ENCODE data around the gene ZNF469.

The ZNF469 gene

DNA sequence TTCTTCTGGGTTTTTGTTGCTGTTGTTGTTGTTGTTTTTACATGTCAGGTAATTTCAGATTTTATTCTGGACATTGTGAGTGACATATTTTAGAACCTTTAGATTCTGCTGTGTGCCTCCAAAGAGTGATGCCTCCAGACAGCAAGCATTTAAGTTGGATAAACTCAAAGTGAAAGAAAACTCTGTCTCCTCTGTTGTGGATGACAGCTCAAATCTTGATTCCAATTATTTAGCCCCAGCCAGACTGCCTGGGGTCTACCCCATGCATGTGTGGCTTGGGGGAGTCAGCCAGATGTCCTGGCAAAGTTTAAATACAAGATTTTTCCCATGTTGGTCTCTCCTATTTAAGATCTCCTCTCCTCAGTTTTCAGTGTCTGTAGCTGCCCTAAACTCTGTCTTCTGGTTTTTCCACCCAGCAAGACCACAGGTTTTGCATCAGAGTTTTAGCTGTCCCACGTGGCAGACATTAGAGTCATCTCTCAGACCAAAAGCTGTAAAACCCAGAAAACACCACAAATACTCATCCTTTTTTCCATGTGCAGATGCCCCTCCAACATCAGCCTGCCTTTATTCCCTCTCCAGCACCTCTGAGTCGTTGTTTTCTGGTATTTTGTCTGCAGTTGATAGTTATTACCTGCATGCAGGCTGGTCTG lies 19.4 kb upstream of the ZNF469 start:
- DNase-seq, result no peak

DNA sequence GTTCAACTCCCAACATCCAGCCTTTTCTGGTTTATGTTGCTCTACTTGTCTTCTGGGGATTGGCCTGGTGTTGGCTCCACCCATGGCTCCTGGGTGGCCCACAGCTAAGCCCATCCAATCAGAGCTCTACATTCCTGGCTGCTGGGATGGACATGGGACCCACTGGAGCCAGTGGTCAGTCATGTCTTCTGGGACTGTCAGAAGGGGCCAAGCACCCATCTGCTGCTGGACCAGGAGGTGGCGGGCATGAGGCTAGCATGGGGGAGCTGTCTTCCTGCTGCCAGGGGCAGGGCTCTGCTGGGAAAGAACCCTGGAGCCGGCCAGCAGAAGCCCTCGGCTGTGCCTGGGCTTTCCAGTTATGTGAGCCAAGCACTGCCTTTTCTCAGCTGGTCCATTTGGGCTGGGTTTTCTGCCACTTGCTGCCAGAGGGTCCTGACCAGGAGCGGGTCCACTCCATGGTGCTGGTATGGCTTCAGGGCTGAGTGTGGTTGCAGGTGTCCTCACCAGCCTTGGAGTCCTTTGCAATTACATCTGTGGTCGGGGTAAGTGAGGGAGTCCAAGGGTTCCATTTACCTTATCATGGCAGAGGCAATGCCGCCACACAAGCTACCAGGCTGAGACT lies 17.4 kb upstream of the ZNF469 start:
- no peak for DNase-seq

DNA sequence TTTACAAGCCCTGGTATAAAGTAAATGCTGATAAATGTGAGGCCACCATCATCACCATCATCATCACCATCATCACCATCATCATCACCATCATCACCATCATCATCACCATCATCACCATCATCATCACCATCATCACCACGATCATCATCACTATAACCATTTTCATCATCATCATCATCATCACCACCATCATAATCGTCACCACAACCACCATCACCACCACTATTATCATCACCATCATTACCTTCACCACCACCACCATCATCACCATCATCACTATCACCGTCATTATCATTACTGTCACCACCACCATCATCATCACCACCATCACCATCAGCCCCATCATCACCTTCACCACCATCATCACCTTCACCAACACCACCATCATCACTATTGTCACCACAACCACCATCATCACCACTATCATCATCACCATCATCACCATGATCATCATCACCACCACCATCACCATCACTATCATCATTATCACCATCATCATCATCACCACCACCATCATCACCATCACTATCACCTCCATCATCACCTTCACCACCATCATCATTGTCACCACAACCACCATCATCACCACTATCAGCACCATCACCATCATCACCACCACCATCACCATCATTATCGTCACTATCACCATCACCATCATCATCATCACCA lies 16.6 kb upstream of the ZNF469 start:
- no peak for DNase-seq

DNA sequence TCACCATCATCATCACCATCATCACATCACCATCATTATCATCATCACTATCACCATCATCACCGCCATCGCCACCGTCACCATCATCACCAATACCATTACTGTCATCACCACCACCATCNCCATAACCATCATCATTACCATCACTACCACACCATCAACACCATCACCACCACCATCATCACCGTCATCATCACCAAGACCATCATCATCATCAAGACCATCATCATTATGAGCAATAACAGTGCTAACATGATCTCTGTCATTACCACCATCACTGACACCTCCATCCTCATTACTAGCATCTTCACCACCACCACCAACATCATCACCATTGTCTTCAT lies 16.1 kb upstream of the ZNF469 start:
- no peak for DNase-seq

DNA sequence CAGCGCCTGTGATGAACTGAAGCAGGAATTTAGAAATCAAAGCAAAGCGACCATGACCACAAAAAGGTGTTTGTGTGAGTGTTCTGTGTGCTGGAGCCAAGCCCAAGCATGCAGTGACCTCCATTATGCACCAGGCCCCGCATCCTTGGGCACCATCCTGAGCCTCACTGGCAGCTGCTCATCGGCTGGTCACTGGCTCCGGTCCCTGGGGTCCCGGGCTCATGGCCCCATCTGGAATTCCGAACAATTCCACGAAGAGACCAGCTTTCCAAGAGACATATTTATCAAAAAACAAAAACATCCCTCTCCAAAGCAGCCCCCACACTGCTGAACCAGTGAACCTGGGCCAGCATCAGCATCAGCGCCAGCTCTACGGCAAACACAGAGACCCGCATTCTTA lies 15.2 kb upstream of the ZNF469 start:
- DNase-seq, result no peak

DNA sequence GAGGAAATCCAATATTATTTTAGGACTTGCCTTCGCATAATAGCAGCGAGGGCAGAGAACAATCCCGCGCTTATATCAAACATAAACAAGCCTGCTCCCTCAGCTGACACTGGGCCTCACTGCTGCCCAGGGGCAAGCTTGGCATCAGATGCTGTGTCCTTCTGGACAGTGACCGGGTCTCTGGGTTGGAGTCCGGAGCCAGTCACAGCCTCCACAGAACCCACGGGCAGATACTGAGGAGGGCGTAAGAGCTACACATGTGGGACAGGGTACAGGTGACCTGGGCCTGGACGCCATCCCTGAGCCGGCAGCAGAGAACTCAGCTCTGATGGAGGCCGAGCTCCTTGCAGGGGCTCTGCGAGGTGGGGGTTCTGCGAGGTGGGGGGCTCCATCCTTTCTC lies 14.7 kb upstream of the ZNF469 start:
- DNase-seq, result no peak

DNA sequence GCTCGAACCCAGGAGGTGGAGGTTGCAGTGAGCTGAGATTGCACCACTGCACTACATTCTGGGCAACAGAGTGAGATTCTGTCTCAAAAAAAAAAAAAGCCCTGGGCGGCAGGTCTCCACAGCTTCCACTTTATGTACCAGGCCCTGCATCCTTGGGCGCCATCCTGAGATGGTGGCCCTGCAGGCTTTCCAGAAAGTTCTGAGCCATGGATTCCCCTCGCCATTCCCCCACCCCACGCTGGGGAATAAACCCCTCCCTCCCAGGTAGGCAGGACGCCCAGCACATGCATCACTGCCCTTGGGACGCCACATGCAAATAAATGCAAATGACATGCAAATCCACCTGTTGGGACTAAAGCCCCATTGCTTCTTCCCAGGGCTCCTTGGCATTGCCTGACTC lies 13.8 kb upstream of the ZNF469 start:
- DNase-seq, result no peak

DNA sequence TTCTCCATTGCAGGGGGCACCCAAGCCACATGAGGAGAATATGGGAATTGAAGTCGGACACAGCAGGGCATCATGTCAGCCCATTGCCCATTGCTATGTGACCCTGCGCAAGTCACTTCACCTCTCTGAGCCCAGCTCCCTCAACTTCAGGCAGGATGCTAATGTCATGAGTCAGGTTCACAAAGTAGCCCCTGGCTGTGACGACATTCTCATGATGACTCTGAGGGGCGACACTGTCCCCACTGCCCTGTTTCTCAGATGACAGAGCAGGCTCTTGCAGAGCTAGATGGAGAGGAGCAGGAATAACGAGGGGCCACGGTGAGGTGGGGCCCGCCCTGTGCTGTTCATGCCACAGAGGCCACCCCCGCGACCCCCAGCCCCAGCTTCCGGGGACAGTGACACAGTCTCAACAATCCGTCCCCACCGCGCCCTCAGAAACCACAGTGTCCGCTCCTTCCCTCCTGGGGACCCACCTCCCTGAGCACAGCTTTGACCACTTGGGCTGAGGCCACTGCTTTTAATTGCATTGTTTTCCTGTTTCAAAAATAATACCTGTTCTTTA lies 13.2 kb upstream of the ZNF469 start:
- DNase-seq, result no peak

DNA sequence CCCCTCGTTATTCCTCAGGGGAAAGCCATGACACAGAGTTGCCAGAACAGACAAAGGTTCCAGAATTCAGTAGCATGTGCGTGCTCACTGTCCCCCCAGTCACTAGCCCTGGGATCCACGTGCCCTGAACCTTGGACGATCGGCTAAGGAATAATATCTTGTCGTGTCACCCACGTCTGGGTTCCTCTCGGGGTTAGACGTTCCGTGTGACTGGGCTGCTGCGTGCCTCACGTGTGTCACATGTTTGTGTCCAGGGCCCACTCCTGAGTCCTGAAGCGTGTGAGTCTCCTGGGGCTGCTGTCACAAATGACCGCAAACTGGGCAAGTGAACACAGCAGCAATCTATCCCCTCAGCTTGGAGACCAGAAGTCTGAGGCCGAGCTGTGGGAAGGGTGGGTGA lies 12.4 kb upstream of the ZNF469 start:
- DNase-seq, result no peak

DNA sequence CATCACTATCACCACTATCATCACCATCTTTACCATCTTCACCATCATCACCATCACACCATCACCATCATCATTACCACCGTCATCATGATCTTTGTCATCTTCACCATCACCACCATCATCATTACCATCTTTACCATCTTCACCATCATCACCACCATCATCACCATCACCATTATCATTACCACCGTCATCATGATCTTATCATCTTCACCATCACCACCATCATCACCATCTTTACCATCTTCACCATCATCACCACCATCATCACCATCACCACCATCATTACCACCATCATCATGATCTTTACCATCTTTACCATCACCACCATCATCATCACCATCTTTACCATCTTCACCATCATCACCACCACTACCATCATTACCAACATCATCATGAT lies 10.2 kb upstream of the ZNF469 start:
- DNase-seq, result no peak

DNA sequence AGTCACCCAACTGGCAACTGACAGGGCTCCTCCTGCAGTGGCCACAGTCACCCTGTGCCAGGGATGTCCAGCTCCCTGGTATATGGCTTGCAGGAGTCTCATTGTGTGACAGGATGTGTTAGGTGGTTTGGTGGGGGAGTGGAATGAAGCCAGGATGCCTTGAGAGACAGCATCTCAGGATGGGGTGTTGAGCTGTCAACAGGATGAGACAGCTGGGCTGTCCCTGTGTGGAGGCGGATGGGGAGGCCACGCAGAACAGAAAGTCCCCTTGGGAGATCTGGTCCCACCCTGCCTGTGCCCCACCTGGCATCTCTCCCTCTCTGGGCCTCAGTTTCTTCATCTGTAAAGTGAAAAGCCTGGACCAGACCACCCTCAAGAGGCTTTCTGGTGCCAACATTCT lies 9.5 kb upstream of the ZNF469 start:
- no peak for DNase-seq

DNA sequence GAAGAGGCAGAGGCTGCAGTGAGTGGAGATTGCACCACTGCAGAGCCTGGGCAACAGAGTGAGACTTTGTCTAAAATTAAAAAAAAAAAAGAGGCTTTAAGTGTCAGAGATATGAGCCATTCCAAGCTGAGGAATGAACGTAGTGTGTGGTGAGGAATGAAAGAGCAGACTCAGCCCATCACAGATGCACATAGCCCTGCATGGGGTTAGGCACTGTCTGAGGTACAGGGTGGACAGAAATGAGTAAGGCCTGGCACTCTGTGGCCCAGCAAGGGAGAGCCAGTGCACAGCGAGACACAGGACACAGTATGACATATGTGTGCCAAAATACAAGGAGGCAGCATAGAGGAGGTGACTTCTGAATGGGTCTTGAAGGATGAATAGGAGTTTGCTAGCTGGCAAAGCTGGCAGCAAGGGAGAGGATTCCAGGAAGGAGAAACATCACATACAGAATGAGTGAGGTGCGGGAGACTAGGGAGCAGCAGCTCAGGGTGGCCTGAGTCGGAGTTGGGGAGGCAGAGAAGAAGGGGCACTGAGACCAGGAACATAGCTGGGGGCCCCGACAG lies 8.7 kb upstream of the ZNF469 start:
- no peak for DNase-seq

DNA sequence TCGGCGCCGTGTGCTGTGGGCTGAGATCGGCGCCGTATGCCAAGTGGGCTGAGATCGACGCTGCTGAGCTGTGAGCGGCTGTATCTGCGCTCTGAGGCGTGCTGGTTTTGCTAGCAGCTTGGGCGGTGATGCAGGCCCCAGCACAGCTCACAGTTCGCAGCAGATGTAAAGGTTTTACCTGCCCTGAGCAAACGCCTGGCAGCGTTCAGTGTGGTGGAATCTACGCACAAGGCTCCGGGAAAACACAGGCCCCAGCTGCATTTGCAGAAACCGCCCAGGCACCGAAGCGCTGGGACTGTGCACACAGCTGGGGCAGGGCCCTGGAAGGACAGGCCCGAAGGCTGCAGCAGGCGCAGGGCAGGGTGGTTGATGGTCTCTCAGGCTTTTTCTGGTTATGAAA lies 8.0 kb upstream of the ZNF469 start:
- no peak for DNase-seq

DNA sequence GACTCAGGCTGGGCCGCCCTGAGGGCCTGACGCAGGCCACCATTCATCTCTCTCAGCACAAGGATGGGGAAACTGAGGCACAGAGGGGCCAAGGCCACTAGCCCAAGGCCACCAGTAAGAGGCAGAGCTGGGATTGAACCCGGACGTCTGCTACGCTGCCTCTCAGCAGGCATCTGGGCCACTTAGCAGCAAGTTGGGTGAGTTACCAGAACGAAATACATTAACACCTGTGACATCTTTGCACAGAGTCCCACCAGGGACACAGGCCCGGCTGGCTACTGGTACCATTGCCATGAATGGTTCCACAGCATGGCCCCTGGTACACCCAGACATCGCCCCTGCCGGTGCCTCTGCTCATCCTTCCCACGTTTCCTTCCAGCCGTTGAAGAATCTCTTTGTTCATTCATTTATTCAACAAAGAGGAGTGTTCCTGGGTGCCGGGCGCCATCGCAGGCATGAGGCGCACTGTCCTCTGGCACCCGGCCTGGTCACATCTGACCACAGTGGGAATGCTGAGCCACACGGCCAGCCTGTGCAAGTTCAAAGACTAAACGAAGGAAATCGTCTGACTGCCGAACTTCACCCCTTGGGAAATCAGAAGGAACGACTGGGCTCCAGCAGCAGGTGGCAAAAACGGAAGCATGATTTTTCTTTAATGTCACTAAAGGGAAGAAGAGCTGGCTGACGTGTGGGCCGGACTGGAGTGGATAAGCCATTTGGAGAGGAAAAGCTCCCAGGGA lies 7.4 kb upstream of the ZNF469 start:
- DNase-seq, result no peak

DNA sequence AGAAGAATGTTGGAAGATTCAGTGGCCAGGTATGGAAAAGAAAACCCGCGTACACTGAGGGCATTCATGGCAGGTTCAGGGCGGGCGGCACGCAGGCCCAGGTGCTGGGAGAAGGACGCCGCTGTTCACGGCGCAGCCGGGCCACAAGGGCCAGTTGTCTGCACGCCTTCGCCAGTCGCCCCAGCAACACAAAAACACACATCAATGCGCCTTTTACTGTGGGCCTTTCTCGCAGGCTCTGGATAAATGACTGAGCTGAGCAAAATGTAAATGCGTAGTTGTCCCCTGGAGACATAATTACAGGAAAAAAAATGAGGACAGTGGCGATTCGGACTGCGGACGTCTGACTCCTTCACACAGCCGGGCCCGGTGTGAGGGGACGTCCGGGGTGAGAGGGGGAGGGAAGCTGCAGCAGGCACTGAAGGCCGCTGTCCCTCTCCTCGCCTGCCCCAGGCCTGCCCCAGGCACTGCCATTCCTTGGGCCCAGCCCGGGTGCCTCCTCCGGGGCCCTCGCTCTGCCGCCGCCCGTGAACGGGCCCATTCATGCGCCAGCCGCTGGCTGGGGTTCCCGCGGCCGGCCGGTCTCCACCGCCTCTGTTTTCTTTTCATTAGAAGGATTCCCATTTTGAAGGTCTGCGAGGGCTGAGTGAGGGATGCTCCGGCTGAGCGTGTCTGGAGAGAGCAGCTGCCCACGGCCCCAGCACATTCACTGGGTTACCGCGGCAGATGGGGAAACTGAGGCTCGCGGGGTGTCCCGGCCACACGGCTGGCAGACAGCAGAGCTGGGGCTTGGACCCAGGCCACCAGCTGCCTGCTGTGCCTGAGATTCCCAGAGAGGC lies 6.5 kb upstream of the ZNF469 start:
- no peak for DNase-seq

DNA sequence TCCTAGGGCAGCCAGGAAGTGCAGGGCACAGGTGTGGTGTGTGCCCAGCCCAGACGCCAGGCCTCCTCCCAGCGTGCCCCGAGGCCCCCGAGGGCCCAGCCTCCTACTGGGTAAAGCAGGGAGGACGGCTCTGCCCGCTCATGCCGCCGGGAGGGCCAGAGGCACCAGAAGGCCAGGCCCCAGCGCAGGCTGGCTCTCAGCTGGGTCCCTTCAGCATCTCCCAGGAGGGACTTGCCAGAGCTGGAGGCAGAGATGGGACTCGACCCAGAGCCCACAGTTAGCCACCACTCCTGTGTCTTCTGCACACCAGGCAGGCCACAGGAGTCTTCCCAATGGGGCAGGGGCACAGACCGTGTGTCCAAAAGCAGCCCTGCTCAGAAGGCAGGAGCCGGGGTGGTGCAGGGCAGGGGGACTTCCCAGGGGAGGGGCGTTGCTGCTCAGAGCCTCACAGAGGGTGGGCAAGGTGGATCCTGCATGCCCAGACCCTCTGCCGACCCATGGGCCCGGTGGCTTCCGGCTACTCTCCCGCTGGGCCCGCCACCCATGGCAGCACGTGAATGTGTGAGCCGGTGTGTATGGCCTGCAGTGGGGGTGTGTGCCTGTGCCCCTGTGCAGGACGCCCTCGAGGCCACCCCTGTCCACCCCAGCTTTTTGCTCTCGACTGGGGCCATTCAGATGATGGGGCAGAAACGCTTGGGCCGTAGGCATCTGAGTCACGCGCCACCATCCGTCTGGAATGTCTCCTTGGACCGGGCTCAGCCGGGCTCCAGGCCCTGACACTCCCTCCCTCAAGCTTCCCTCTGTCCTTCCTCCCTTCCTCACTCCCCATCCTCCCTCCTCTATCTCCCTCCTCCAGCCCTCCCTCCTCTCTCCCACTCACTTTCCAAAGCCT lies 5.7 kb upstream of the ZNF469 start:
- DNase-seq, result no peak

DNA sequence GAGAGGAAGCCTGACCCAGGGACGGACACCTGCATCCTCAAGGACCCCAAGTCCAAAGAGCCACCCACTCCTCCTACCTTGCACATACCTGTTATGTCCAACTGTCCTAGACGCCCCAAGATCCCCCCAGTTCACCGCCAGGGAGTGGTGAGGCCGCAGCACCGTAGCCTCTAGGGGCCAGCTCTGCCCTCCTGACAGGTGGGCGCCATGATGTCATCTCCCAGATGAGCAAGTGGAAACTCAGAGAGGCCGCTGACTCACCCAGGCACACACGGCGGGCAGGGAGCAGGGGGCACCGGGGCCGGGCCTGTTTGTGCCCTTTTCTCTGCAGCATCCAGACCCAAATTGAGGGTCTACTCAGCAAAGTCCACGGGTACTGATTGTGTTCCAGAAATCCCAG lies 4.8 kb upstream of the ZNF469 start:
- no peak for DNase-seq

DNA sequence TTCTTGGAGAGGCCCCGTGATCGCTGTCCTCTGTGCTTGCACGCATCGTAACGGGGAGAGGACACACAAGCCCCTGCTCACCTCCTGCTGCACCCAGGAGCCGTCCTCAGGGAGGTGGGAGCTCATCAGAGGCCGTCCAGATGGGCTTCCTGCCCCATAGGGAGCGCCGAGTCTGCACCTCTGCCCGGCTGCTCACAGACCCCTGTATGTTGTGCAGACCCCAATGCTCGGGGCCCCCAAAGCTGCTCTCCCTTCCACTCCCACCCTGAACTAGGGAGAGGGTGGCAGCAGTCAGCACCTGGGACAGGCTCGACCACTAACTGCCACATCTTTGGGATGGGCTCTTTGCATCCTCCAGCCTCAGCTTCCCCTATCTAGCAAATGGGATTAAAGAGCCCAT lies 4.4 kb upstream of the ZNF469 start:
- no peak for DNase-seq

DNA sequence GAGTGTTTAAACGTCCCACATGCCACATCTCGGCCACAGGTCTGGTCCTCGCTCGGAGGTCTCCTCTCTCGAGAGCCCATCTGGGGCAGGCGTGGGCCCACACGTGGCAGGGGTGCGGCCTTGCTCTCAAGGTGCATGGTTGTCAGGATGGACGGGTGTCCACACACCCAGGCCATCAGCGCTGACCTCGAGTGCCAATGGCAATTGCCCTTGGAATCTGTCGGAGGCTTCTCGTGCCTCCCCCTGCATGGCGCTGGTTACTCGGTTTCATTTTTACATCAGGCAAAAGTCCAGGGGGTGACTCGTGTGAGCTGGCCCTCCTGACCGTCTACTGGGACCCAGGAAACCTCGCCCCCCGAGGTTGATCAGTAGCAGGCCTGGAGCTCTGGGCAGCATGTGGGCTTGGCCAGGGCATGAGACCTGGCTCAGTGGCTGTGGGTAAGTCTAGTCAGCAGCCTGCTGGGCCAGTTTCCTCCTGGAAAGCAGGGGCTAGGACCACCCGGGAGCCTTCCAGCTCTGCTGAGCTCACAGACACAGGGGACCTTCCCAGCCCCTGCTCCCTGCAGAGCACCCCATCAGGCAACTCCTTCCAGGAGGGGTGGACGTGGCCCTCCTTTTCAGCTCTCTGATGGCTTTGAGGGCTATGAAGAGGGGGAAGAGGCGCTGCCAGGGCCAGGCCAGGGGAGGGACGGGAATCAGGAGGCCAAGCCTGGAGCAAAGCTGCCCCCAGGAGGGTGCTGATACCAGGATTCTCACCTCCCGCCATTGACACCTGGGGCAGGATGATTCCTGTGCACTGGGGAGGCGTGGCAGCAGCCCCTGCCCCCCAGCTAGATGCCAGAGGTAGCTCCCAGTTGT lies 3.7 kb upstream of the ZNF469 start:
- DNase-seq, result no peak

DNA sequence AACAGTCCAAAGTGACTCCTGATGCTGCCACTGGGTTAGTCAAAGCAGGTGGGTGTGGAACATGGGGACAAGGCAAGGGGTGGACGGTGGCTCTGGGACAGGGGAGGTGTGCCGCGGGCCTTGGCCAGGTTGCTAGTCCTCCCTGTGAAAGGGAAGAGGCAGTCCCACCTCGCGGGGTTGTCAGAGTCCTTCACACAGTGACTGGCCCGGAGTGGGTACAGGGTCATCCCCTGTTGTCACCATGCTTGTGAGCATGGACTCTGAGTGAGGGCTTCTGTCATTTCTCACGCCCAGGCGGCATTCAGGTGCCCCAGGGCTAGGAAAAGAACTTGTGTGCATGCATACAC lies 3.1 kb upstream of the ZNF469 start:
- no peak for DNase-seq

DNA sequence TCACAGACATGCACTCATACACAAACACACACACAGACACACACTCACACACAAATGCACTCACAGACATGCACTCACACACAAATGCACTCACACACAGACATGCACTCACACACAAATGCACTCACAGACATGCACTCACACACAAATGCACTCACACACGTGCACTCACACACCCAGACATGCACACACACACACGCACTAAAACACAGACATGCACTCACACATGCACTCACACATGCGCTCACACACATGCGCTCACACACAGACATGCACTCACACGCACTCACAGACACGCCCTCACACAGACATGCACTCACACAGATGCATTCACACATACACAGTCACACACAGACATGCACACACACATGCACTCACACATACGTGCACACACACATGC lies 2.7 kb upstream of the ZNF469 start:
- no peak for DNase-seq

Measured in activated CD4-positive, alpha-beta T cell treated with anti-CD3 and anti-CD28 coated beads, Interleukin-2, amount 50 U/mL, for 48 hours (primary cell).